Stimulated activated CD4-positive, alpha-beta T cell treated with anti-CD3 and anti-CD28 coated beads, Interleukin-1b, Interleukin-23, amount 100 ng/mL, for 1 hour (primary cell): ENCODE results near the gene CABYR.

Experiments
- DNase-seq, 2 donors: peaks; one replicate each; pipeline ENCODE4 v3.0.0-alpha.2; 2020; ENCODE audit warnings: low read depth in 2 of 2

CABYR gene

GRCh38 chr18:24190590-24190989, 51.7 kb downstream of the CABYR start:
- DNase-seq: no peak

- no peak for DNase-seq
Observed at GRCh38 chr18:24195296-24196053, 56.6 kb downstream of the CABYR start.

GRCh38 chr18:24196764-24197163, 57.9 kb downstream of the CABYR start:
- no peak for DNase-seq

- no peak for DNase-seq
Observed at GRCh38 chr18:24197412-24197811, 58.5 kb downstream of the CABYR start.

GRCh38 chr18:24198461-24198860, 59.6 kb downstream of the CABYR start:
- DNase-seq: no peak

- no peak for DNase-seq
Observed at GRCh38 chr18:24199372-24199962, 60.6 kb downstream of the CABYR start.

- no peak for DNase-seq
Observed at GRCh38 chr18:24200494-24201290, 61.8 kb downstream of the CABYR start.

GRCh38 chr18:24201699-24202687, 63.1 kb downstream of the CABYR start:
- DNase-seq: no peak

GRCh38 chr18:24204904-24205303, 66.0 kb downstream of the CABYR start:
- no peak for DNase-seq

GRCh38 chr18:24208270-24209035, 69.6 kb downstream of the CABYR start:
- no peak for DNase-seq

- no peak for DNase-seq
Observed at GRCh38 chr18:24209558-24209957, 70.7 kb downstream of the CABYR start.
